ENCODE data around the gene POLR1B. TPM values are rescaled to one million over a fixed set of nuclear protein-coding genes. Genes with fewer than 3 reads are reported as not detected.
A peak's percentile ranks its signal among the peaks of the same experiment; 100 is the strongest.

The POLR1B gene
- total and polyA plus RNA-seq, 2 of the 13 experiments (the other 11 are each of a cell fraction or from before 2014, with no cell fraction given), result 18.3 to 46.0 TPM

GRCh38 chr2:112542123-112542983 lies at the start of gene POLR1B (continued):
- TF ChIP-seq DMTF1 (CRISPR knock-in tag; IDR thresholded peaks at IDR 0.05), result no peak
- peak; percentile 86; the same call in 1 of the 2 replicates for TF ChIP-seq ZFP41 (CRISPR knock-in tag; IDR thresholded peaks at IDR 0.05; ENCODE audit: borderline replicate concordance)
- peak; percentile 77 for TF ChIP-seq ELF3 (CRISPR knock-in tag; IDR thresholded peaks at IDR 0.05)
- peak; percentile 85; the same call in 1 of the 2 replicates for TF ChIP-seq NFATC3 (CRISPR knock-in tag; IDR thresholded peaks at IDR 0.05)
- TF ChIP-seq ZNF746 (CRISPR knock-in tag; IDR thresholded peaks at IDR 0.05), result 0 out of 2 replicates have a peak, but pooled peaks have one; percentile 64
- peak; percentile 85; the same call in 1 of the 2 replicates for TF ChIP-seq ZNF841 (CRISPR knock-in tag; IDR thresholded peaks at IDR 0.05; ENCODE audit: borderline replicate concordance)
- TF ChIP-seq KLF12 (CRISPR knock-in tag; IDR thresholded peaks at IDR 0.05; ENCODE audit: borderline replicate concordance), result peak; percentile 90; the same call in 1 of the 2 replicates
- TF ChIP-seq ZNF260 (CRISPR knock-in tag; IDR thresholded peaks at IDR 0.05; ENCODE audit: borderline replicate concordance, low read depth), result peak; percentile 77; the same call in 1 of the 2 replicates
- TF ChIP-seq ZNF788 (CRISPR knock-in tag; IDR thresholded peaks at IDR 0.05; ENCODE audit: borderline replicate concordance), result peak; percentile 72; the same call in 1 of the 2 replicates
- peak; percentile 53; the same call in 1 of the 2 replicates for TF ChIP-seq FOXA3 (CRISPR knock-in tag; IDR thresholded peaks at IDR 0.05)
- TF ChIP-seq ATF5 (CRISPR knock-in tag; IDR thresholded peaks at IDR 0.05; ENCODE audit: low read depth), result 0 out of 2 replicates have a peak, but pooled peaks have one; percentile 85
- peak; percentile 96 for TF ChIP-seq ZBTB7A (CRISPR knock-in tag; IDR thresholded peaks at IDR 0.05)
- TF ChIP-seq ZSCAN22 (CRISPR knock-in tag; IDR thresholded peaks at IDR 0.05), result no peak; the same call in 1 of the 2 replicates
- TF ChIP-seq E2F1 (CRISPR knock-in tag; IDR thresholded peaks at IDR 0.05), result peak; percentile 78
- TF ChIP-seq KLF15 (CRISPR knock-in tag; IDR thresholded peaks at IDR 0.05; ENCODE audit: borderline replicate concordance), result peak; percentile 96
- TF ChIP-seq PBX2 (CRISPR knock-in tag; IDR thresholded peaks at IDR 0.05), result no peak
- peak; percentile 89 for TF ChIP-seq ZNF878 (CRISPR knock-in tag; IDR thresholded peaks at IDR 0.05)
- no peak for TF ChIP-seq IKZF1 (IDR thresholded peaks at IDR 0.05)
- TF ChIP-seq ZNF710 (CRISPR knock-in tag; IDR thresholded peaks at IDR 0.05; ENCODE audit: borderline replicate concordance), result peak; percentile 90
- peak; percentile 94 for TF ChIP-seq PCBP1 (IDR thresholded peaks at IDR 0.05; ENCODE audit: borderline replicate concordance, low read depth, low read length)
- peak; percentile 67; the same call in 1 of the 2 replicates for TF ChIP-seq SNAPC2 (CRISPR knock-in tag; IDR thresholded peaks at IDR 0.05)

All from HepG2 (cell line).